GM21825 (cell line): Measurements from ENCODE around the gene TMEM107.
"Not testable (repeated sequence)": the region's sequence is repeated elsewhere in the genome, so short reads cannot be mapped to it uniquely, and the experiment has no call there.

ENCODE experiments used
- ATAC-seq: cut with Tn5 transposase; IDR thresholded peaks from one replicate; pipeline ENCODE4 v1.9.1; 2021; ENCODE audit warnings: mild to moderate bottlenecking, moderate library complexity; ENCODE audit not compliant: unreplicated experiment

Gene TMEM107

GRCh38 chr17:8176197-8176940 is at the start of gene TMEM107:
Gene TMEM107 (minus strand): TSS chr17:8176380. CDS start chr17:8176286, 94 bp downstream.
- no peak for ATAC-seq

GRCh38 chr17:8224891-8225812 is 49.0 kb upstream of the TMEM107 start:
- ATAC-seq: no peak

GRCh38 chr17:8223356-8224126 is 47.4 kb upstream of the TMEM107 start:
- no peak for ATAC-seq

GRCh38 chr17:8222630-8223355 is 46.6 kb upstream of the TMEM107 start:
- ATAC-seq: peak; percentile 41

GRCh38 chr17:8222380-8222629 is 46.1 kb upstream of the TMEM107 start:
- ATAC-seq: no peak

GRCh38 chr17:8221663-8222379 is 45.6 kb upstream of the TMEM107 start:
- peak; percentile 43 for ATAC-seq

- no peak for ATAC-seq
Observed at GRCh38 chr17:8220783-8221662, 44.8 kb upstream of the TMEM107 start.

GRCh38 chr17:8214000-8214399 is 37.8 kb upstream of the TMEM107 start:
- not testable (repeated sequence) for ATAC-seq

GRCh38 chr17:8212312-8213180 is 36.4 kb upstream of the TMEM107 start:
- no peak for ATAC-seq

- no peak for ATAC-seq
Observed at GRCh38 chr17:8210761-8211458, 34.7 kb upstream of the TMEM107 start.

- ATAC-seq: peak; percentile 75
Observed at GRCh38 chr17:8209907-8210760, 34.0 kb upstream of the TMEM107 start, which contains the start of gene AURKB. Gene AURKB (minus strand): TSS chr17:8210575. CDS start chr17:8210224, 351 bp downstream.

- no peak for ATAC-seq
Observed at GRCh38 chr17:8206536-8206935, 30.4 kb upstream of the TMEM107 start.

- no peak for ATAC-seq
Observed at GRCh38 chr17:8204761-8205555, 28.8 kb upstream of the TMEM107 start.

- ATAC-seq: no peak
Observed at GRCh38 chr17:8192070-8192815, 16.1 kb upstream of the TMEM107 start.

- ATAC-seq: no peak
Observed at GRCh38 chr17:8190506-8190905, 14.3 kb upstream of the TMEM107 start.
